Endothelial cell of umbilical vein (primary cell): ENCODE measurements around the gene CDK10. TPM values are rescaled to one million over a fixed set of nuclear protein-coding genes. Genes with fewer than 3 reads are reported as not detected.

ENCODE experiments used
- BruUV-seq: library from RNA; stranded (reverse); fragments of 400-500 nt; replicated peaks from 2 replicates; lab custom pipeline; 2021; lab: Mats Ljungman, UMichigan
- CTCF ChIA-PET: fragments of 300-600, 350-600 bp; sonication (Branson Sonifier 250); formaldehyde crosslinking; loops from one replicate; lab custom pipeline; 2021; ENCODE audit warnings: antibody characterized with exemption, inconsistent platforms; lab: Charles Lee
- POLR2A ChIA-PET: fragments of 300-600, 350-600 bp; sonication (Branson Sonifier 250); formaldehyde crosslinking; loops from one replicate; lab custom pipeline; 2021; ENCODE audit warnings: antibody characterized with exemption, inconsistent platforms; lab: Charles Lee
- DNase-seq: peaks from one replicate; pipeline ENCODE4 v3.0.0-alpha.2; 2011; ENCODE audit warnings: low read depth, low spot score
- FAIRE-seq: peaks from 2 replicates; lab custom pipeline; 2011; peaks lifted over from hg19 to GRCh38; lab: Jason Lieb, UNC
- H2AFZ ChIP-seq: 2 replicates; pipeline ENCODE4 v1.6.0; 2012; ENCODE audit warnings: low read depth, low read length, control low read depth, inconsistent platforms
- H3K27ac ChIP-seq: 2 replicates; pipeline ENCODE4 v1.5.1; 2011; ENCODE audit warnings: low read depth, mild to moderate bottlenecking, control low read depth, low read length, moderate library complexity; ENCODE audit not compliant: insufficient read depth
- H3K27me3 ChIP-seq, 2 experiments: 2 replicates each; pipeline versions ENCODE4 v1.6.0 to v1.6.1; 2011; ENCODE audit warnings: low read length in 2 of 2, mixed read lengths in 1 of 2; ENCODE audit not compliant: control insufficient read depth in 2 of 2, insufficient read depth in 2 of 2
- H3K36me3 ChIP-seq, 2 experiments: 2 replicates in 1 of 2; 3 replicates in 1 of 2; pipeline ENCODE4 v1.5.1; 2011; ENCODE audit warnings: low read length in 2 of 2, mild to moderate bottlenecking in 1 of 2, moderate library complexity in 1 of 2; ENCODE audit not compliant: control insufficient read depth in 2 of 2, insufficient read depth in 2 of 2; ENCODE audit errors: extremely low read depth in 1 of 2
- H3K4me1 ChIP-seq: 3 replicates; pipeline ENCODE4 v1.5.1; 2011; ENCODE audit warnings: mild to moderate bottlenecking, low read length; ENCODE audit not compliant: control insufficient read depth, insufficient read depth; ENCODE audit errors: extremely low read depth
- H3K4me2 ChIP-seq: 2 replicates; pipeline ENCODE4 v1.6.1; 2011; ENCODE audit warnings: low read length, control low read depth, mixed read lengths; ENCODE audit not compliant: insufficient read depth
- H3K4me3 ChIP-seq, 3 experiments: fragments of 200-600 bp in 1 of 3; sonication (generic), shearing (Covaris generic) in 1 of 3; replicated peaks in 1 of 3; 2 replicates each; pipeline ENCODE4 v1.5.1; 2011 to 2016; ENCODE audit warnings: control low read depth in 3 of 3, low read length in 3 of 3, mild to moderate bottlenecking in 2 of 3, inconsistent platforms in 1 of 3, low read depth in 1 of 3, moderate library complexity in 1 of 3; ENCODE audit not compliant: insufficient read depth in 1 of 3
- H3K79me2 ChIP-seq: 2 replicates; pipeline ENCODE4 v1.6.0; 2012; ENCODE audit warnings: low read length, inconsistent platforms; ENCODE audit not compliant: control insufficient read depth, insufficient read depth
- H3K9ac ChIP-seq: replicated peaks from 2 replicates; pipeline ENCODE3; 2011; ENCODE audit warnings: low read length, control low read depth; ENCODE audit not compliant: insufficient read depth; ENCODE audit errors: extremely low read depth
- H3K9me1 ChIP-seq: replicated peaks from 3 replicates; pipeline ENCODE4 v1.6.0; 2011; ENCODE audit warnings: mild to moderate bottlenecking, low read length; ENCODE audit not compliant: control insufficient read depth, insufficient read depth; ENCODE audit errors: extremely low read depth
- H3K9me3 ChIP-seq: replicated peaks from 2 replicates; pipeline ENCODE4 v1.5.1; 2012; ENCODE audit warnings: low read length, inconsistent platforms; ENCODE audit not compliant: control insufficient read depth, insufficient read depth
- H4K20me1 ChIP-seq: replicated peaks from 2 replicates; pipeline ENCODE3; 2011; ENCODE audit warnings: mild to moderate bottlenecking, low read length; ENCODE audit not compliant: control insufficient read depth, insufficient read depth; ENCODE audit errors: extremely low read depth
- CTCF ChIP-seq, 2 donors: IDR thresholded peaks; 1 replicate in 1 of 2; 2 replicates in 1 of 2; pipeline ENCODE4 v1.5.1; 2011; ENCODE audit warnings: low read length in 2 of 2, mild to moderate bottlenecking in 2 of 2, moderate library complexity in 2 of 2, control low read depth in 1 of 2, inconsistent platforms in 1 of 2, low read depth in 1 of 2; ENCODE audit not compliant: insufficient read depth in 1 of 2; ENCODE audit errors: extremely low read depth in 1 of 2
- EZH2 ChIP-seq: IDR thresholded peaks from 2 replicates; pipeline ENCODE4 v1.6.1; 2012; ENCODE audit warnings: borderline replicate concordance, low read depth, mild to moderate bottlenecking, moderate library complexity, low read length, inconsistent platforms; ENCODE audit not compliant: severe bottlenecking
- FOS ChIP-seq: IDR thresholded peaks from 2 replicates; pipeline ENCODE4 v1.6.1; 2011; ENCODE audit warnings: mild to moderate bottlenecking, low read length, moderate library complexity, borderline replicate concordance; ENCODE audit not compliant: insufficient read depth
- GATA2 ChIP-seq: IDR thresholded peaks from 2 replicates; pipeline ENCODE4 v1.7.0; 2011; ENCODE audit warnings: low read depth, mild to moderate bottlenecking, moderate library complexity, mixed read lengths, low read length; ENCODE audit not compliant: insufficient read length, insufficient read depth
- JUN ChIP-seq: IDR thresholded peaks from 2 replicates; pipeline ENCODE4 v1.6.1; 2011; ENCODE audit warnings: borderline replicate concordance, low read depth; ENCODE audit not compliant: insufficient read length, insufficient read depth
- MAX ChIP-seq: IDR thresholded peaks from 2 replicates; pipeline ENCODE4 v1.6.1; 2011; ENCODE audit not compliant: insufficient read depth, insufficient read length
- MYC ChIP-seq: IDR thresholded peaks from one replicate; pipeline ENCODE4 v1.6.1; 2011; ENCODE audit warnings: mild to moderate bottlenecking, low read depth, low read length
- POLR2A ChIP-seq: IDR thresholded peaks from 2 replicates; pipeline ENCODE4 v1.6.1; 2012; ENCODE audit warnings: low read depth, mild to moderate bottlenecking, control low read depth, low read length
- POLR2AphosphoS5 ChIP-seq: IDR thresholded peaks from 2 replicates; pipeline ENCODE4 v1.6.1; 2012; ENCODE audit warnings: low read depth, mild to moderate bottlenecking, control low read depth, low read length, moderate library complexity; ENCODE audit not compliant: insufficient read depth
- dilution Hi-C: fragments of 300-500 bp; cut with MboI; formaldehyde crosslinking; loops from one replicate; pipeline ENCODE4 v1.15.0; 2019; ENCODE audit warnings: low sequenced_read_pairs; ENCODE audit not compliant: extremely low pct_ligation_motif_present
- intact Hi-C: fragments of 100-400 bp; cut with micrococcal nuclease; formaldehyde crosslinking; loops from one replicate; pipeline ENCODE4 v1.10.0; 2022
- polyA plus RNA-seq, 4 experiments: library from polyadenylated mRNA; depleted of rRNA in 3 of 4; stranded (reverse) in 3 of 4; unstranded in 1 of 4; fragments of >200 nt; gene quantifications; 2 replicates each; pipeline versions ENCODE4 v1.2.1 to v1.2.3, GENCODE V29; 2011 to 2012; ENCODE audit warnings: missing spikeins in 1 of 4
- total RNA-seq: library from RNA; stranded (reverse); gene quantifications from 2 replicates; pipeline ENCODE4 v1.2.3, GENCODE V29; 2021

The CDK10 gene
- total and polyA plus RNA-seq, 2 donors (not counting 3 experiments of a cell fraction or from before 2014, with no cell fraction given) = 74.5 to 99.9 TPM

- peak; percentile 19 for TF ChIP-seq POLR2AphosphoS5
- TF ChIP-seq EZH2 = no peak
- TF ChIP-seq POLR2A = no peak
- ChIA-PET CTCF (interaction anchor here (4.8 kb wide), 1 partner anchor 29 kb away, joined by 28 read pairs; no protein-coding TSS in a partner anchor), POLR2A (no interaction called here)
- dilution Hi-C loops = no loop called here
- Histone ChIP-seq H3K9ac (no peak overlapping the region), H3K4me2 (no peak overlapping the region), H3K4me1 (no peaks in the 10 kb centered on the region), H3K27ac (no peak overlapping the region), H3K36me3 (peaks cover 4 to 26% of the 10 kb centered on the region in 2 experiments), H3K9me3 (no peaks in the 10 kb centered on the region), H3K27me3 (no peaks in the 10 kb centered on the region), H3K79me2 (no peaks in the 10 kb centered on the region), H2AFZ (no peak overlapping the region), H3K4me3 (no peak overlapping the region), H4K20me1 (no peaks in the 10 kb centered on the region), H3K9me1 (no peaks in the 10 kb centered on the region)
- no TSS peak for BruUV-seq
- intact Hi-C loops = no loop called here
- DNase-seq (no peak), FAIRE-seq (no peak)
Observed at GRCh38 chr16:89643769-89644300, 42.7 kb upstream of the CDK10 start.

DNA sequence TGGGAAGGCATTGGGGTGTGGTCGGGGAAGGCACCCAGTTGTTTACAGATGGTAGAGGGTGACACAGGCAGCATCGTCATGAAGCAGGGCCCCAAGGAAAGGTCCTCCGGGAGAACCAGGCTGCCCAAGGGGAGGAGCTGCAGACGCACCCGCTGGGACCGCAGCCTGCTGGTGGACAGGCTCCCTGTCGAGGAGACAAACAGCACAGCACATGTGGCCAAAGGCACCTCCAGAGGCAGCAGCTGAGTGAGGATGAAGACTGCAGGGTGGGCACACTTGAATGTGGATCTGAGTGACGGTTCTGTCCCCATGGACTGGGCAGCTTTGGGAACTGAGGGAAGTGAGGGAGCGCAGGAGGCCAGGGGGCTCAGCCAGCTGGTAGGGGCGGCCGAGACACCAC, 41.4 kb upstream of the CDK10 start:
- Histone ChIP-seq H4K20me1 (no peaks in the 10 kb centered on the region), H3K79me2 (no peaks in the 10 kb centered on the region), H2AFZ (no peak overlapping the region), H3K9me1 (no peaks in the 10 kb centered on the region), H3K4me1 (no peaks in the 10 kb centered on the region), H3K27me3 (no peaks in the 10 kb centered on the region), H3K4me3 (no peak overlapping the region), H3K27ac (no peak overlapping the region), H3K9me3 (no peaks in the 10 kb centered on the region), H3K4me2 (no peak overlapping the region), H3K9ac (no peak overlapping the region), H3K36me3 (peaks cover 4 to 26% of the 10 kb centered on the region in 2 experiments)
- TSS peak; percentile 26 for BruUV-seq
- TF ChIP-seq GATA2 (no peak), JUN (no peak), EZH2 (no peak), MAX (no peak), POLR2AphosphoS5 (no peak), FOS (no peak), CTCF (IDR thresholded peaks at IDR 0.05; ENCODE audit: extremely low read depth in 1 of 2, insufficient read depth in 1 of 2, low read depth in 1 of 2, low read length in 2 of 2) (no peak), POLR2A (no peak), MYC (no peak)
- POLR2A ChIA-PET = no interaction called here
- intact Hi-C loops = no loop called here
- DNase-seq (no peak), FAIRE-seq (no peak)
- dilution Hi-C loops = no loop called here
- CTCF ChIA-PET = no interaction called here
